H9 (cell line): ENCODE measurements around the gene CALY. TPM values are rescaled to one million over a fixed set of nuclear protein-coding genes. Genes with fewer than 3 reads are reported as not detected.

Experiments
- DNase-seq: peaks from one replicate; pipeline ENCODE4 v3.0.0-alpha.2; 2017
- H2AFZ ChIP-seq: one replicate; pipeline ENCODE4 v1.6.1; 2013; ENCODE audit warnings: mild to moderate bottlenecking, low read length, control low read depth, moderate library complexity
- H2AK5ac ChIP-seq: 2 replicates; pipeline ENCODE4 v1.6.1; 2013; ENCODE audit warnings: low read length, control low read depth, mixed read lengths; ENCODE audit not compliant: insufficient read length
- H2BK120ac ChIP-seq: one replicate; pipeline ENCODE4 v1.6.1; 2013; ENCODE audit warnings: low read depth, mild to moderate bottlenecking, low read length, control low read depth, inconsistent platforms; ENCODE audit not compliant: poor library complexity, severe bottlenecking
- H2BK12ac ChIP-seq: 2 replicates; pipeline ENCODE4 v1.6.1; 2013; ENCODE audit warnings: low read length, control low read depth, mixed read lengths, low read depth; ENCODE audit not compliant: insufficient read length
- H2BK15ac ChIP-seq: 2 replicates; pipeline ENCODE4 v1.6.1; 2013; ENCODE audit warnings: low read depth, low read length, control low read depth
- H2BK20ac ChIP-seq: one replicate; pipeline ENCODE4 v1.6.1; 2013; ENCODE audit warnings: low read depth, mild to moderate bottlenecking, low read length, control low read depth, inconsistent platforms; ENCODE audit not compliant: poor library complexity, severe bottlenecking
- H2BK5ac ChIP-seq: 2 replicates; pipeline ENCODE4 v1.6.1; 2013; ENCODE audit warnings: low read length, control low read depth, mixed read lengths; ENCODE audit not compliant: insufficient read length
- H3K14ac ChIP-seq: 2 replicates; pipeline ENCODE4 v1.6.1; 2013; ENCODE audit warnings: low read length, control low read depth; ENCODE audit not compliant: insufficient read depth
- H3K18ac ChIP-seq: 2 replicates; pipeline ENCODE4 v1.6.1; 2013; ENCODE audit warnings: low read depth, mild to moderate bottlenecking, mixed read lengths, low read length, control low read depth; ENCODE audit not compliant: insufficient read length
- H3K23ac ChIP-seq: 2 replicates; pipeline ENCODE4 v1.6.1; 2013; ENCODE audit warnings: low read length, control low read depth, mixed read lengths, low read depth; ENCODE audit not compliant: insufficient read length
- H3K23me2 ChIP-seq: 2 replicates; pipeline ENCODE4 v1.6.1; 2013; ENCODE audit warnings: low read depth, mild to moderate bottlenecking, mixed read lengths, low read length, control low read depth; ENCODE audit not compliant: insufficient read length, poor library complexity, severe bottlenecking
- H3K27ac ChIP-seq: 2 replicates; pipeline ENCODE4 v1.5.1; 2013; ENCODE audit warnings: low read length, control low read depth, mixed read lengths, low read depth; ENCODE audit not compliant: insufficient read length
- H3K27me3 ChIP-seq: 2 replicates; pipeline ENCODE4 v1.6.1; 2013; ENCODE audit warnings: low read length, control low read depth, inconsistent platforms; ENCODE audit not compliant: insufficient read depth
- H3K4ac ChIP-seq: 2 replicates; pipeline ENCODE4 v1.6.1; 2013; ENCODE audit warnings: low read depth, mild to moderate bottlenecking, control low read depth, inconsistent platforms, low read length, moderate library complexity
- H3K4me1 ChIP-seq: 2 replicates; pipeline ENCODE4 v1.6.1; 2013; ENCODE audit warnings: low read length, control low read depth, inconsistent platforms; ENCODE audit not compliant: insufficient read depth
- H3K4me2 ChIP-seq: 2 replicates; pipeline ENCODE4 v1.6.1; 2013; ENCODE audit warnings: low read length, control low read depth, mixed read lengths; ENCODE audit not compliant: insufficient read length, insufficient read depth
- H3K56ac ChIP-seq: 2 replicates; pipeline ENCODE4 v1.6.1; 2013; ENCODE audit warnings: low read depth, mild to moderate bottlenecking, mixed read lengths, low read length, control low read depth; ENCODE audit not compliant: insufficient read length
- H3K79me1 ChIP-seq: 2 replicates; pipeline ENCODE4 v1.6.1; 2013; ENCODE audit warnings: low read depth, mild to moderate bottlenecking, moderate library complexity, low read length, control low read depth, inconsistent platforms; ENCODE audit not compliant: insufficient read depth, poor library complexity, severe bottlenecking
- H3K79me2 ChIP-seq: 2 replicates; pipeline ENCODE4 v1.6.1; 2013; ENCODE audit warnings: low read length, control low read depth, inconsistent platforms; ENCODE audit not compliant: insufficient read depth
- H3K9ac ChIP-seq: 2 replicates; pipeline ENCODE4 v1.6.1; 2013; ENCODE audit warnings: low read length, control low read depth, mixed read lengths; ENCODE audit not compliant: insufficient read length; ENCODE audit errors: extremely low read depth
- H3K9me3 ChIP-seq: one replicate; pipeline ENCODE4 v1.6.1; 2013; ENCODE audit warnings: low read depth, low read length, inconsistent platforms; ENCODE audit not compliant: control insufficient read depth
- H3T11ph ChIP-seq: one replicate; pipeline ENCODE4 v1.6.1; 2013; ENCODE audit warnings: mild to moderate bottlenecking, low read length, control low read depth, inconsistent platforms
- H4K20me1 ChIP-seq: one replicate; pipeline ENCODE4 v1.6.1; 2013; ENCODE audit not compliant: control insufficient read depth, insufficient read length, insufficient read depth
- H4K5ac ChIP-seq: 2 replicates; pipeline ENCODE4 v1.6.1; 2013; ENCODE audit warnings: low read depth, mild to moderate bottlenecking, mixed read lengths, low read length, control low read depth; ENCODE audit not compliant: insufficient read length
- H4K8ac ChIP-seq: replicated peaks from 2 replicates; pipeline ENCODE4 v1.6.1; 2013; ENCODE audit warnings: low read length, control low read depth, mixed read lengths, low read depth; ENCODE audit not compliant: insufficient read length
- H4K91ac ChIP-seq: 2 replicates; pipeline ENCODE4 v1.6.1; 2013; ENCODE audit warnings: low read depth, mild to moderate bottlenecking, moderate library complexity, mixed read lengths, low read length, control low read depth; ENCODE audit not compliant: insufficient read length
- H3K27ac Mint-ChIP-seq, 3 experiments: 2 replicates in 2 of 3; 3 replicates in 1 of 3; pipeline ENCODE4 v1.8.0; 2020 to 2021; ENCODE audit warnings: mixed read lengths in 3 of 3, mild to moderate bottlenecking in 1 of 3, moderate library complexity in 1 of 3
- H3K27me3 Mint-ChIP-seq: 2 replicates; pipeline ENCODE4 v1.8.0; 2021; ENCODE audit warnings: low read depth, mild to moderate bottlenecking, moderate library complexity, mixed read lengths
- H3K36me3 Mint-ChIP-seq, 3 experiments: 2 replicates in 2 of 3; 3 replicates in 1 of 3; pipeline ENCODE4 v1.8.0; 2020 to 2021; ENCODE audit warnings: low read depth in 3 of 3, mixed read lengths in 3 of 3; ENCODE audit not compliant: insufficient read depth in 1 of 3
- H3K4me1 Mint-ChIP-seq, 2 experiments: 2 replicates each; pipeline ENCODE4 v1.8.0; 2020; ENCODE audit warnings: mixed read lengths in 2 of 2
- H3K4me3 Mint-ChIP-seq, 2 experiments: 2 replicates in 1 of 2; 3 replicates in 1 of 2; pipeline ENCODE4 v1.8.0; 2020 to 2021; ENCODE audit warnings: mild to moderate bottlenecking in 2 of 2, mixed read lengths in 2 of 2, moderate library complexity in 1 of 2
- H3K9me3 Mint-ChIP-seq, 2 experiments: 2 replicates in 1 of 2; 3 replicates in 1 of 2; pipeline ENCODE4 v1.8.0; 2020; ENCODE audit warnings: mild to moderate bottlenecking in 2 of 2, mixed read lengths in 2 of 2, moderate library complexity in 1 of 2
- WGBS: extraction: QIAGEN DNeasy Blood & Tissue Kit; methylation state at CpG from one replicate; pipeline ENCODE4 v1.1.7; 2013; ENCODE audit warnings: missing lambda C conversion rate, low lambda C conversion rate, mixed read lengths; ENCODE audit not compliant: insufficient read length; ENCODE audit errors: extremely low coverage; 5-methylcytosine and 5-hydroxymethylcytosine counted together
- total RNA-seq: library from RNA; stranded (reverse); gene quantifications from 2 replicates; pipeline ENCODE4 v1.2.1, GENCODE V29; 2021
- TF ChIP-seq, protein P1 (sequence below): fragments of 200-600 bp; sonication (generic); conservative IDR thresholded peaks from 3 replicates; pipeline ENCODE4 v1.8.0; 2021; ENCODE audit warnings: antibody characterized with exemption, mild to moderate bottlenecking

Gene CALY
- total RNA-seq, 1 experiment from 2014 or later: 2.9 TPM

DNA sequence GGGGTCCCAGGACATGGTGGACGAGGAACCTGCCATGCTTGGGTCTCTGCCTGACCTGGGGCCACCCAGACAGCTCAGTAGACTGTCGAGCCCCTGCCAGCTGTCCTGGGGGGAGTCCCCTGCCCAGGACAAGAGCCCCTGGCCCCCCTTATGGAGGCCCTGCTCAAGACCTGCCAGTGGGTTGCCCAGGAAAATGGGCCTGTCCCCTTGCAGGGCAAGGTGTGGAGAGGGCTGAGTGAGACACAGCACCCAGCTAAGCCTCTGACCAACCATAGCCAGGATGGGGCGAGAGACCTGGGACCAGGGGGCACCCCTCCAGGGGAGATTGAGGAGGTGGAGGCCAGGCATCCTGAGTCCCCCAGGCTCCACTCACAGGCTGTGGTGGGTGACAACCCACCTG is 19.3 kb upstream of the CALY start:
- no peak overlapping the region for H2BK5ac ChIP-seq
- H3K4me3 Mint-ChIP-seq: peak overlapping the region; percentile 50 to 68
- H3K9me3 Mint-ChIP-seq: no peaks in the 10 kb centered on the region
- no peak overlapping the region for H3K27ac ChIP-seq
- no peak overlapping the region for H4K8ac ChIP-seq
- H3K27me3 ChIP-seq: no peaks in the 10 kb centered on the region; the same call in 1 of the 2 replicates
- peaks cover 24% of the 10 kb centered on the region for H3K27me3 Mint-ChIP-seq
- H3T11ph ChIP-seq: no peak overlapping the region
- no peak for DNase-seq
- H3K56ac ChIP-seq: no peak overlapping the region
- H3K36me3 Mint-ChIP-seq: peaks cover 0 to 3% (median 3%) of the 10 kb centered on the region in 3 experiments; a peak in 1 of 7 replicates
- H4K91ac ChIP-seq: no peak overlapping the region
- H2AFZ ChIP-seq: no peak overlapping the region
- peaks cover 2 to 3% of the 10 kb centered on the region in 2 experiments; a peak in 1 of 4 replicates for H3K4me1 Mint-ChIP-seq
- no peak overlapping the region for H3K14ac ChIP-seq
- no peak overlapping the region for H3K9ac ChIP-seq
- no peak overlapping the region for H3K4me2 ChIP-seq
- no peak overlapping the region for H2BK12ac ChIP-seq
- H3K79me2 ChIP-seq: no peaks in the 10 kb centered on the region
- H3K23ac ChIP-seq: no peak overlapping the region
- TF ChIP-seq, protein P1, sequence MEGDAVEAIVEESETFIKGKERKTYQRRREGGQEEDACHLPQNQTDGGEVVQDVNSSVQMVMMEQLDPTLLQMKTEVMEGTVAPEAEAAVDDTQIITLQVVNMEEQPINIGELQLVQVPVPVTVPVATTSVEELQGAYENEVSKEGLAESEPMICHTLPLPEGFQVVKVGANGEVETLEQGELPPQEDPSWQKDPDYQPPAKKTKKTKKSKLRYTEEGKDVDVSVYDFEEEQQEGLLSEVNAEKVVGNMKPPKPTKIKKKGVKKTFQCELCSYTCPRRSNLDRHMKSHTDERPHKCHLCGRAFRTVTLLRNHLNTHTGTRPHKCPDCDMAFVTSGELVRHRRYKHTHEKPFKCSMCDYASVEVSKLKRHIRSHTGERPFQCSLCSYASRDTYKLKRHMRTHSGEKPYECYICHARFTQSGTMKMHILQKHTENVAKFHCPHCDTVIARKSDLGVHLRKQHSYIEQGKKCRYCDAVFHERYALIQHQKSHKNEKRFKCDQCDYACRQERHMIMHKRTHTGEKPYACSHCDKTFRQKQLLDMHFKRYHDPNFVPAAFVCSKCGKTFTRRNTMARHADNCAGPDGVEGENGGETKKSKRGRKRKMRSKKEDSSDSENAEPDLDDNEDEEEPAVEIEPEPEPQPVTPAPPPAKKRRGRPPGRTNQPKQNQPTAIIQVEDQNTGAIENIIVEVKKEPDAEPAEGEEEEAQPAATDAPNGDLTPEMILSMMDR: no peak
- H3K79me1 ChIP-seq: no peaks in the 10 kb centered on the region
- H3K4ac ChIP-seq: no peak overlapping the region
- H2BK15ac ChIP-seq: no peak overlapping the region
- H4K20me1 ChIP-seq: no peaks in the 10 kb centered on the region
- H2AK5ac ChIP-seq: no peak overlapping the region
- no CpG with 5 or more reads among the region's 3 CpGs for WGBS
- no peak overlapping the region for H4K5ac ChIP-seq
- no peak overlapping the region for H2BK20ac ChIP-seq
- H3K27ac Mint-ChIP-seq: no peak overlapping the region
- H3K23me2 ChIP-seq: no peaks in the 10 kb centered on the region
- no peak overlapping the region for H3K18ac ChIP-seq
- no peak overlapping the region for H2BK120ac ChIP-seq
- no peaks in the 10 kb centered on the region for H3K4me1 ChIP-seq
- H3K9me3 ChIP-seq: no peaks in the 10 kb centered on the region
